ENCODE data around the gene PNPLA2.

Gene PNPLA2

DNA sequence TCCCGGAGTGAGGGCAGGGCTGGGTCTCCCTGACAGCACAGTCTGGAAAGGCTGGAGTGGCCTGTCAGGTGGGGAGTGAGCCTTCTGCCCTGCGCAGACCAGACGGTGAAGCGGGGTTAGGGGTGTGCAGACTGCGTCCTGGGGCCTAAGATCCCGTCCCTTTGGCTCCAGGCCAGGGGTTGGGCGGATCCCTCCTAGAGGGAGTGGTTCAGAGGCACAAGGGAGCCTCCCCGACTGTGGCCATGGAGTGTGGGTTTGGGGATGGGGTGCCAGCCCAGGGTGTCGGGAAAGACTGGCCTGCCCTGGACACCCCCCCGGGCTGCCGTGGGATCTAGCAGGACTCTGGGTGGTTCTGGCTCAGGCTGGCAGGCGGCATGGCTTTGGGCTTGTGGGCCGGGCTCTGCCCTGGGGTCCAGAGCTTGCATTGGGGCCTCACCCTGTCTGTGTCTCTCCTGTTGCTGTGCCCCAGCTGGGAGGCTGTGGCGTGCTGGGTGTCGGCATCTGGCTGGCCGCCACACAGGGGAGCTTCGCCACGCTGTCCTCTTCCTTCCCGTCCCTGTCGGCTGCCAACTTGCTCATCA, 43.5 kb downstream of the PNPLA2 start:
- ChIA-PET CTCF (interaction anchor here (9.3 kb wide), 1 partner anchor 15 kb away, joined by 58 read pairs; no protein-coding TSS in a partner anchor), POLR2A (no interaction called here)
- TF ChIP-seq, protein P1, sequence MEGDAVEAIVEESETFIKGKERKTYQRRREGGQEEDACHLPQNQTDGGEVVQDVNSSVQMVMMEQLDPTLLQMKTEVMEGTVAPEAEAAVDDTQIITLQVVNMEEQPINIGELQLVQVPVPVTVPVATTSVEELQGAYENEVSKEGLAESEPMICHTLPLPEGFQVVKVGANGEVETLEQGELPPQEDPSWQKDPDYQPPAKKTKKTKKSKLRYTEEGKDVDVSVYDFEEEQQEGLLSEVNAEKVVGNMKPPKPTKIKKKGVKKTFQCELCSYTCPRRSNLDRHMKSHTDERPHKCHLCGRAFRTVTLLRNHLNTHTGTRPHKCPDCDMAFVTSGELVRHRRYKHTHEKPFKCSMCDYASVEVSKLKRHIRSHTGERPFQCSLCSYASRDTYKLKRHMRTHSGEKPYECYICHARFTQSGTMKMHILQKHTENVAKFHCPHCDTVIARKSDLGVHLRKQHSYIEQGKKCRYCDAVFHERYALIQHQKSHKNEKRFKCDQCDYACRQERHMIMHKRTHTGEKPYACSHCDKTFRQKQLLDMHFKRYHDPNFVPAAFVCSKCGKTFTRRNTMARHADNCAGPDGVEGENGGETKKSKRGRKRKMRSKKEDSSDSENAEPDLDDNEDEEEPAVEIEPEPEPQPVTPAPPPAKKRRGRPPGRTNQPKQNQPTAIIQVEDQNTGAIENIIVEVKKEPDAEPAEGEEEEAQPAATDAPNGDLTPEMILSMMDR (IDR thresholded peaks at IDR 0.05; ENCODE audit: insufficient read depth, low read length, missing control alignments) = no peak
- DNase-seq (ENCODE audit: low read depth, low spot score) = no peak
- H3K4me3 ChIP-seq (ENCODE audit: low read depth, low read length) = no peak overlapping the region

DNA sequence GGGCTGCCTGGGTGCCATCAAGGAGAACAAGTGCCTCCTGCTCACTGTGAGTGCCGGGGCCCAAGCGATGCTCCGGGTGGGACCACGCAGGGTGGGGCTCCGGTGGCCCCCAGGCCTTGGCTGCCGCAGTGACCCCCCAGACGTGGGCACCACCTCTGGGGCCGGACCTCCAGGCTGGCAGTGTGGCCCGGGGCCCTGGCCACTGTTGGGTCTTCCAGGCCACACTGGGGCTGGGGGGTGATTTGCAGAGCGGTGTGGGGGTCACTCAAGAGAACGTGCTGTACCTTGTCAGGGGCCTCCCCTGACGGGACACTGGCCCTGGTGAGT, 43.9 kb downstream of the PNPLA2 start:
- no peak overlapping the region for H3K4me3 ChIP-seq (ENCODE audit: low read depth, low read length)
- TF ChIP-seq, protein P1 (IDR thresholded peaks at IDR 0.05; ENCODE audit: insufficient read depth, low read length, missing control alignments) = no peak
- ChIA-PET POLR2A (no interaction called here), CTCF (interaction anchor here (9.3 kb wide), 1 partner anchor 15 kb away, joined by 58 read pairs; no protein-coding TSS in a partner anchor)
- no peak for DNase-seq (ENCODE audit: low read depth, low spot score)

- POLR2A ChIA-PET = no interaction called here
- TF ChIP-seq, protein P1 (IDR thresholded peaks at IDR 0.05; ENCODE audit: insufficient read depth, low read length, missing control alignments) = no peak
- DNase-seq (ENCODE audit: low read depth, low spot score) = no peak
- CTCF ChIA-PET = interaction anchor here (9.3 kb wide), 1 partner anchor 16 kb away, joined by 58 read pairs; no protein-coding TSS in a partner anchor
- no peak overlapping the region for H3K4me3 ChIP-seq (ENCODE audit: low read depth, low read length)
Observed at GRCh38 chr11:863023-863909, 44.6 kb downstream of the PNPLA2 start.

- no peak overlapping the region for H3K4me3 ChIP-seq (ENCODE audit: low read depth, low read length)
- no peak for DNase-seq (ENCODE audit: low read depth, low spot score)
- ChIA-PET CTCF (interaction anchor here (9.3 kb wide), 1 partner anchor 17 kb away, joined by 58 read pairs; no protein-coding TSS in a partner anchor), POLR2A (interaction anchor here (0.7 kb wide), 1 partner anchor 625 kb away, joined by 3 read pairs; no protein-coding TSS in a partner anchor)
- TF ChIP-seq, protein P1 (IDR thresholded peaks at IDR 0.05; ENCODE audit: insufficient read depth, low read length, missing control alignments) = no peak
Observed at GRCh38 chr11:863910-864827, 45.5 kb downstream of the PNPLA2 start.

- ChIA-PET CTCF (no interaction called here), POLR2A (interaction anchor here (0.6 to 1.2 kb wide), 3 partner anchors 10 to 624 kb away, joined by 3 to 4 read pairs (median 4); no protein-coding TSS in a partner anchor)
- TF ChIP-seq, protein P1 (IDR thresholded peaks at IDR 0.05; ENCODE audit: insufficient read depth, low read length, missing control alignments) = no peak
- no peak overlapping the region for H3K4me3 ChIP-seq (ENCODE audit: low read depth, low read length)
- DNase-seq (ENCODE audit: low read depth, low spot score) = no peak
Observed at GRCh38 chr11:864898-865297, 46.2 kb downstream of the PNPLA2 start.

Data from AG04449 (cell line).